Liver (tissue), 9 donors: ENCODE measurements around the gene SCN8A. TPM values are rescaled to one million over a fixed set of nuclear protein-coding genes. Genes with fewer than 3 reads are reported as not detected.

Experiments
- DNase-seq: peaks from one replicate; pipeline ENCODE4 v3.0.0-alpha.2; 2017; ENCODE audit warnings: low spot score
- H3K27ac ChIP-seq, 2 donors: one replicate each; pipeline ENCODE4 v1.7.0; 2013; ENCODE audit warnings: inconsistent platforms in 2 of 2, low read length in 2 of 2, control low read depth in 1 of 2, low read depth in 1 of 2, mild to moderate bottlenecking in 1 of 2
- H3K27me3 ChIP-seq, 4 donors: one replicate each; pipeline versions ENCODE4 v1.6.1 to v1.7.0; 2013; ENCODE audit warnings: low read length in 3 of 4, inconsistent platforms in 1 of 4, mild to moderate bottlenecking in 1 of 4, moderate library complexity in 1 of 4; ENCODE audit not compliant: control insufficient read depth in 4 of 4, insufficient read depth in 4 of 4
- H3K36me3 ChIP-seq, 4 donors: one replicate each; pipeline versions ENCODE4 v1.6.1 to v1.7.0; 2013; ENCODE audit warnings: low read length in 3 of 4, mild to moderate bottlenecking in 3 of 4, low read depth in 1 of 4, moderate library complexity in 1 of 4; ENCODE audit not compliant: control insufficient read depth in 4 of 4, insufficient read depth in 3 of 4
- H3K4me1 ChIP-seq, 4 donors: one replicate each; pipeline versions ENCODE4 v1.6.1 to v1.7.0; 2013; ENCODE audit warnings: low read length in 3 of 4, mild to moderate bottlenecking in 3 of 4, moderate library complexity in 1 of 4; ENCODE audit not compliant: control insufficient read depth in 4 of 4, insufficient read depth in 4 of 4
- H3K4me3 ChIP-seq, 3 donors: one replicate each; pipeline versions ENCODE4 v1.6.1 to v1.7.0; 2013; ENCODE audit warnings: low read length in 3 of 3, control low read depth in 1 of 3, low read depth in 1 of 3, mild to moderate bottlenecking in 1 of 3
- H3K9ac ChIP-seq, 2 donors: one replicate each; pipeline ENCODE4 v1.7.0; 2013; ENCODE audit warnings: low read length in 2 of 2, mild to moderate bottlenecking in 2 of 2, moderate library complexity in 2 of 2, control low read depth in 1 of 2, low read depth in 1 of 2
- H3K9me3 ChIP-seq, 4 donors: one replicate each; pipeline versions ENCODE4 v1.6.1 to v1.7.0; 2013; ENCODE audit warnings: low read length in 3 of 4; ENCODE audit not compliant: control insufficient read depth in 4 of 4
- EGR1 ChIP-seq, 2 donors: IDR thresholded peaks; 2 replicates each; pipeline ENCODE4 v1.6.1; 2016 to 2018; ENCODE audit warnings: antibody characterized with exemption in 2 of 2, low read depth in 2 of 2
- FOXA1 ChIP-seq: IDR thresholded peaks from 2 replicates; pipeline ENCODE4 v1.6.1; 2016; ENCODE audit warnings: antibody characterized with exemption
- FOXA2 ChIP-seq: IDR thresholded peaks from 2 replicates; pipeline ENCODE4 v1.6.1; 2016; ENCODE audit warnings: antibody characterized with exemption
- GABPA ChIP-seq, 2 donors: IDR thresholded peaks in 1 of 2; conservative IDR thresholded peaks in 1 of 2; 2 replicates each; pipeline ENCODE4 v1.6.1; 2016; ENCODE audit warnings: antibody characterized with exemption in 2 of 2, mild to moderate bottlenecking in 1 of 2, moderate library complexity in 1 of 2
- HNF4A ChIP-seq, 2 donors: conservative IDR thresholded peaks; 2 replicates each; pipeline ENCODE4 v1.6.1; 2016; ENCODE audit warnings: antibody characterized with exemption in 2 of 2, mild to moderate bottlenecking in 2 of 2
- HNF4G ChIP-seq: IDR thresholded peaks from 2 replicates; pipeline ENCODE4 v1.6.1; 2016; ENCODE audit warnings: antibody characterized with exemption
- JUND ChIP-seq, 2 donors: IDR thresholded peaks; 2 replicates each; pipeline ENCODE4 v1.6.1; 2016; ENCODE audit warnings: antibody characterized with exemption in 2 of 2
- MAX ChIP-seq: IDR thresholded peaks from 2 replicates; pipeline ENCODE4 v1.6.1; 2016; ENCODE audit warnings: antibody characterized with exemption
- NR2F2 ChIP-seq: IDR thresholded peaks from 2 replicates; pipeline ENCODE4 v1.6.1; 2016; ENCODE audit warnings: antibody characterized with exemption
- RAD21 ChIP-seq, 2 donors: IDR thresholded peaks; 2 replicates each; pipeline ENCODE4 v1.6.1; 2016; ENCODE audit warnings: antibody characterized with exemption in 2 of 2, mild to moderate bottlenecking in 2 of 2
- RXRA ChIP-seq, 2 donors: IDR thresholded peaks; 2 replicates each; pipeline ENCODE4 v1.6.1; 2017 to 2018; ENCODE audit warnings: antibody characterized with exemption in 2 of 2, mild to moderate bottlenecking in 1 of 2
- SP1 ChIP-seq: IDR thresholded peaks from 2 replicates; pipeline ENCODE4 v1.6.1; 2018; ENCODE audit warnings: antibody characterized with exemption, mild to moderate bottlenecking
- TAF1 ChIP-seq: conservative IDR thresholded peaks from 2 replicates; pipeline ENCODE4 v1.6.1; 2016; ENCODE audit warnings: antibody characterized with exemption, mild to moderate bottlenecking
- YY1 ChIP-seq: IDR thresholded peaks from 2 replicates; pipeline ENCODE4 v1.6.1; 2016; ENCODE audit warnings: antibody characterized with exemption, mild to moderate bottlenecking
- WGBS: extraction: QIAGEN DNeasy Blood & Tissue Kit; methylation state at CpG from one replicate; pipeline ENCODE4 v1.1.7; 2013; 5-methylcytosine and 5-hydroxymethylcytosine counted together
- polyA plus RNA-seq, 2 donors: library from polyadenylated mRNA; stranded (reverse) in 1 of 2; unstranded in 1 of 2; fragments of 200-250 nt in 1 of 2; fragments of >200 nt in 1 of 2; fragmentation: Nextera tagmentation in 1 of 2; extraction: Ambion mirVana in 1 of 2; gene quantifications; one replicate each; pipeline versions ENCODE4 v1.2.1 to v1.2.3, GENCODE V29; 2013 to 2015
- total RNA-seq, 2 donors: library from RNA; depleted of rRNA; stranded (reverse); fragments of >200 nt; gene quantifications; one replicate each; pipeline ENCODE4 v1.2.3, GENCODE V29; 2014
- TF ChIP-seq, protein P1 (sequence below): IDR thresholded peaks from 2 replicates; pipeline ENCODE4 v1.6.1; 2016; ENCODE audit warnings: antibody characterized with exemption, mild to moderate bottlenecking
- TF ChIP-seq, protein P2 (sequence below): IDR thresholded peaks from 2 replicates; pipeline ENCODE4 v1.6.1; 2016; ENCODE audit warnings: antibody characterized with exemption
- TF ChIP-seq, protein P3 (sequence below): IDR thresholded peaks from 2 replicates; pipeline ENCODE4 v1.6.1; 2016; ENCODE audit warnings: antibody characterized with exemption
- donor health status: healthy.
- donor health status: healthy.
- donor health status: healthy.
- donor health status: healthy.
- donor health status: healthy.

Gene SCN8A
- total and polyA plus RNA-seq, 4 donors: 0.84 to 12.7 (median 3.8) TPM

DNA sequence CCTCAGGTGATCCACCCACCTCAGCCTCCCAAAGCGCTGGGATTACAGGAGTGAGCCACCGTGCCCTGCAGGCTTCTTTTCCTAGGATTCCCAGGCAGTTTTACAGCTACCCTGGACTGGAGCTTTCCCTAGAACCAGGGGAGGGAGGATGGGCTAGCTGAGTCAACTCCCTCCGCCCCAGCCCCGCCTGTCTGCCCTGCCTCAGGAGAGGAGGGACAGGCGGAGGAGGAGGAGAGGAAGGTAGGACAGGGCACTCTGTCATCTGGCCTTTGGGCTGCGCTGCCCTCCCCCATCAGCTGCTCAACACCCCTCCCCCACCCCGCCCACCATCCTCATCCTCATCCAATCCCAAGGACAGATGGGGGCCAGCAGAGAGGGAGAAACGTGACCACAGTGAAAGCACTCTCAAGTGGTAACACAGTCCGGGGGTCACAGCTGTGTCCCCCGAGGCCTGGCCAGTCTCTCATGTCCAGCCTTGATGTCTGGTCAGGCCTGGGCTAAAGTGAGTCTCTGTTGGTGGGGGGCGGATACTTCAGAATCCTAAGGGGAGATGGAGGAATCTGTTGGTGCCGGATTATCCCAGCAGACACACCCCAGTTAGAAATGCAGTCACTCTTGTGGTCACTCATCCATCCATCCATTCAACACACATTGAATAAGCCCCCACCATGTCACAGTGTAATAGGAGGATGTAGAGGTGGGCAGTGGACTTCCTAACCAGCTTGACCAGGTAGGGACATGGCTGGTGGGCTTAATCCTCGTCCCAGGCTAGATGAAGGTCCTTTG, 245.2 kb downstream of the SCN8A start:
- Histone ChIP-seq H3K9me3 (no peaks in the 10 kb centered on the region), H3K4me3 (no peak overlapping the region), H3K27ac (no peak overlapping the region), H3K27me3 (no peaks in the 10 kb centered on the region), H3K4me1 (peaks cover 0 to 5% (median 2%) of the 10 kb centered on the region in 4 donors), H3K9ac (no peak overlapping the region), H3K36me3 (no peaks in the 10 kb centered on the region)
- TF ChIP-seq RXRA (IDR thresholded peaks at IDR 0.05) (no peak), FOXA2 (no peak), HNF4A (conservative IDR thresholded peaks at IDR 0.05) (no peak), JUND (IDR thresholded peaks at IDR 0.05) (no peak), YY1 (no peak), RAD21 (IDR thresholded peaks at IDR 0.05) (no peak), GABPA (IDR thresholded peaks at IDR 0.05 in 1 of 2, conservative IDR thresholded peaks at IDR 0.05 in 1 of 2) (no peak), HNF4G (no peak), NR2F2 (no peak), FOXA1 (no peak), TAF1 (no peak), MAX (no peak), EGR1 (IDR thresholded peaks at IDR 0.05; ENCODE audit: low read depth in 2 of 2) (no peak), SP1 (no peak)
- TF ChIP-seq, protein P1, sequence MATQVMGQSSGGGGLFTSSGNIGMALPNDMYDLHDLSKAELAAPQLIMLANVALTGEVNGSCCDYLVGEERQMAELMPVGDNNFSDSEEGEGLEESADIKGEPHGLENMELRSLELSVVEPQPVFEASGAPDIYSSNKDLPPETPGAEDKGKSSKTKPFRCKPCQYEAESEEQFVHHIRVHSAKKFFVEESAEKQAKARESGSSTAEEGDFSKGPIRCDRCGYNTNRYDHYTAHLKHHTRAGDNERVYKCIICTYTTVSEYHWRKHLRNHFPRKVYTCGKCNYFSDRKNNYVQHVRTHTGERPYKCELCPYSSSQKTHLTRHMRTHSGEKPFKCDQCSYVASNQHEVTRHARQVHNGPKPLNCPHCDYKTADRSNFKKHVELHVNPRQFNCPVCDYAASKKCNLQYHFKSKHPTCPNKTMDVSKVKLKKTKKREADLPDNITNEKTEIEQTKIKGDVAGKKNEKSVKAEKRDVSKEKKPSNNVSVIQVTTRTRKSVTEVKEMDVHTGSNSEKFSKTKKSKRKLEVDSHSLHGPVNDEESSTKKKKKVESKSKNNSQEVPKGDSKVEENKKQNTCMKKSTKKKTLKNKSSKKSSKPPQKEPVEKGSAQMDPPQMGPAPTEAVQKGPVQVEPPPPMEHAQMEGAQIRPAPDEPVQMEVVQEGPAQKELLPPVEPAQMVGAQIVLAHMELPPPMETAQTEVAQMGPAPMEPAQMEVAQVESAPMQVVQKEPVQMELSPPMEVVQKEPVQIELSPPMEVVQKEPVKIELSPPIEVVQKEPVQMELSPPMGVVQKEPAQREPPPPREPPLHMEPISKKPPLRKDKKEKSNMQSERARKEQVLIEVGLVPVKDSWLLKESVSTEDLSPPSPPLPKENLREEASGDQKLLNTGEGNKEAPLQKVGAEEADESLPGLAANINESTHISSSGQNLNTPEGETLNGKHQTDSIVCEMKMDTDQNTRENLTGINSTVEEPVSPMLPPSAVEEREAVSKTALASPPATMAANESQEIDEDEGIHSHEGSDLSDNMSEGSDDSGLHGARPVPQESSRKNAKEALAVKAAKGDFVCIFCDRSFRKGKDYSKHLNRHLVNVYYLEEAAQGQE: no peak
- TF ChIP-seq, protein P2, sequence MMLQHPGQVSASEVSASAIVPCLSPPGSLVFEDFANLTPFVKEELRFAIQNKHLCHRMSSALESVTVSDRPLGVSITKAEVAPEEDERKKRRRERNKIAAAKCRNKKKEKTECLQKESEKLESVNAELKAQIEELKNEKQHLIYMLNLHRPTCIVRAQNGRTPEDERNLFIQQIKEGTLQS: no peak
- TF ChIP-seq, protein P3, sequence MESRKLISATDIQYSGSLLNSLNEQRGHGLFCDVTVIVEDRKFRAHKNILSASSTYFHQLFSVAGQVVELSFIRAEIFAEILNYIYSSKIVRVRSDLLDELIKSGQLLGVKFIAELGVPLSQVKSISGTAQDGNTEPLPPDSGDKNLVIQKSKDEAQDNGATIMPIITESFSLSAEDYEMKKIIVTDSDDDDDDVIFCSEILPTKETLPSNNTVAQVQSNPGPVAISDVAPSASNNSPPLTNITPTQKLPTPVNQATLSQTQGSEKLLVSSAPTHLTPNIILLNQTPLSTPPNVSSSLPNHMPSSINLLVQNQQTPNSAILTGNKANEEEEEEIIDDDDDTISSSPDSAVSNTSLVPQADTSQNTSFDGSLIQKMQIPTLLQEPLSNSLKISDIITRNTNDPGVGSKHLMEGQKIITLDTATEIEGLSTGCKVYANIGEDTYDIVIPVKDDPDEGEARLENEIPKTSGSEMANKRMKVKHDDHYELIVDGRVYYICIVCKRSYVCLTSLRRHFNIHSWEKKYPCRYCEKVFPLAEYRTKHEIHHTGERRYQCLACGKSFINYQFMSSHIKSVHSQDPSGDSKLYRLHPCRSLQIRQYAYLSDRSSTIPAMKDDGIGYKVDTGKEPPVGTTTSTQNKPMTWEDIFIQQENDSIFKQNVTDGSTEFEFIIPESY: no peak
- DNase-seq: no peak
- 81% methylated on average over 13 of the region's 13 CpGs for WGBS

GRCh38 chr12:51836827-51837173, 245.8 kb downstream of the SCN8A start:
- Histone ChIP-seq H3K36me3 (no peaks in the 10 kb centered on the region), H3K27ac (no peak overlapping the region), H3K9ac (no peak overlapping the region), H3K4me3 (no peak overlapping the region), H3K4me1 (peaks cover 0 to 5% (median 2%) of the 10 kb centered on the region in 4 donors), H3K9me3 (no peaks in the 10 kb centered on the region), H3K27me3 (no peaks in the 10 kb centered on the region)
- WGBS: 95% methylated on average over 6 of the region's 6 CpGs
- TF ChIP-seq MAX: no peak
- DNase-seq: no peak
